ENCODE data around the gene CD8B. TPM values are rescaled to one million over a fixed set of nuclear protein-coding genes. Genes with fewer than 3 reads are reported as not detected.
A peak's percentile ranks its signal among the peaks of the same experiment; 100 is the strongest.

CD8B gene
- total and polyA plus RNA-seq, 2 of the 8 experiments (the other 6 are each of a cell fraction or from before 2014, with no cell fraction given) = 0.35 to 0.63 TPM

DNA sequence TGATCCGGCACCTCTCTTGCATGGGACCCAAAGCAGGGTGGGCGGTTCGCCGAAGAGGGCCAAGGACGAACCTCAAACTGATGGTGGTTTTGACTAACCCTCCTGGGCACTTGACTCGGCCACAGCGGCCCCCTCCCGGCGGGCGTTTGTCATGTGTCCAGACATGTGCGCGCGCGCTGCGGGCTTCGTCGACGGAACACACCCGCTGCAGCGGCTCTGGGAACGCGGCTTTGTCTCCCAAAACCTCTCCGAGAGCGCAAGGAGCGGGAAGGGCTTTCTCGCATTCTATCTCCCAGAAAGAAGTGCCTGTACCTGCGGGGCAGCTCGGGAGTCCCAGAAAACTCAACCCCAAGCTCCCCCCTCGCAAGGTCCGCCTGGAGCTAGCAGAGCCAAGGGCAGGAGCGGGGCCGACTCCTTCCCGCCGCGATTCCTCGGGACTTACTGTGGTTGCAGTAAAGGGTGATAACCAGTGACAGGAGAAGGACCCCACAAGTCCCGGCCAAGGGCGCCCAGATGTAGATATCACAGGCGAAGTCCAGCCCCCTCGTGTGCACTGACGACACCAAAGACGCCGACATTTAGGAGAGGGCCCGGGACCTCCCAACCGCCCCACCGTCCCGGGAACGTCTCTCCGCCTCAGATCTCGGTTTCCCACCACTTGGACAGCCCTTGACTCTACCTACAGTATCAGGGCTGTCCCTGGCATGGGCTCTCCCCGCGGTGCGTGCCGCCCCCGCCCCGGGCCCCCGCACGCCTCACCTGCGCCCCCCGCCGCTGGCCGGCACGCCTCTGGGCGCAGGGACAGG, 72.6 kb downstream of the CD8B start (continued):
- TF ChIP-seq FOSL1 (IDR thresholded peaks at IDR 0.05; ENCODE audit: insufficient read depth, low read depth, low read length) = no peak
- TF ChIP-seq MAX (IDR thresholded peaks at IDR 0.05) = peak; percentile 100
- peak; percentile 67 for TF ChIP-seq EZH2 (IDR thresholded peaks at IDR 0.05; ENCODE audit: low read depth, low read length, severe bottlenecking)
- no peak for TF ChIP-seq NRF1 (IDR thresholded peaks at IDR 0.05; ENCODE audit: low read depth, low read length)
- TF ChIP-seq SAP30 (IDR thresholded peaks at IDR 0.05; ENCODE audit: insufficient read depth, insufficient replicate concordance, low read length) = no peak
- TF ChIP-seq NANOG (IDR thresholded peaks at IDR 0.05; ENCODE audit: insufficient read depth, low read depth, low read length, poor library complexity, severe bottlenecking) = no peak
- no peak for TF ChIP-seq POU5F1 (IDR thresholded peaks at IDR 0.05; ENCODE audit: low read depth, low read length)
- TF ChIP-seq PHF8 (conservative IDR thresholded peaks at IDR 0.05; ENCODE audit: low read depth, low read length) = no peak
- no peak for TF ChIP-seq KDM5A (IDR thresholded peaks at IDR 0.05; ENCODE audit: low read length)
- peak; percentile 73 for TF ChIP-seq RNF2 (IDR thresholded peaks at IDR 0.05; ENCODE audit: borderline replicate concordance, low read depth, low read length, missing control alignments, poor library complexity, severe bottlenecking)
- no peak for TF ChIP-seq TAF7 (optimal IDR thresholded peaks at IDR 0.05; ENCODE audit: borderline replicate concordance, low read depth, low read length)
- TF ChIP-seq CBX5 (IDR thresholded peaks at IDR 0.05; ENCODE audit: low read depth, low read length) = no peak
- peak; percentile 21 for TF ChIP-seq ASH2L (IDR thresholded peaks at IDR 0.05; ENCODE audit: low read length)
- no peak for TF ChIP-seq JUND (IDR thresholded peaks at IDR 0.05; ENCODE audit: low read length)
- no peak for TF ChIP-seq JUN (IDR thresholded peaks at IDR 0.05; ENCODE audit: low read depth, low read length)
- TF ChIP-seq CBX8 (IDR thresholded peaks at IDR 0.05; ENCODE audit: borderline replicate concordance, low read depth, low read length) = no peak
- 0 out of 4 replicates have a peak, but pooled peaks of 1 of the 2 experiments have one; percentile 47 for TF ChIP-seq HDAC2 (IDR thresholded peaks at IDR 0.05; ENCODE audit: borderline replicate concordance in 1 of 2, low read depth in 2 of 2, low read length in 2 of 2)
- TF ChIP-seq POLR2AphosphoS5 (IDR thresholded peaks at IDR 0.05; ENCODE audit: low read depth, low read length) = no peak
- TF ChIP-seq KDM4A (IDR thresholded peaks at IDR 0.05; ENCODE audit: low read depth, low read length, severe bottlenecking) = peak; percentile 84
- TF ChIP-seq MAFK (IDR thresholded peaks at IDR 0.05; ENCODE audit: low read depth, low read length) = no peak
- no peak for TF ChIP-seq POLR2A (IDR thresholded peaks at IDR 0.05; ENCODE audit: control extremely low read depth in 1 of 2, low read depth in 2 of 2, low read length in 2 of 2)
- TF ChIP-seq GTF2F1 (IDR thresholded peaks at IDR 0.05; ENCODE audit: borderline replicate concordance, low read depth, low read length) = 0 out of 2 replicates have a peak, but pooled peaks have one; percentile 66
- TF ChIP-seq RFX5 (IDR thresholded peaks at IDR 0.05; ENCODE audit: borderline replicate concordance, low read depth, low read length) = no peak

Data from H1 (cell line).